HG03565 (cell line): ENCODE data around the gene GXYLT2.
"Not testable (repeated sequence)": the region's sequence is repeated elsewhere in the genome, so short reads cannot be mapped to it uniquely, and the experiment has no call there.

Experiments
- ATAC-seq: cut with Tn5 transposase; IDR thresholded peaks from one replicate; pipeline ENCODE4 v1.9.1; 2021; ENCODE audit warnings: mild to moderate bottlenecking, moderate library complexity; ENCODE audit not compliant: unreplicated experiment

Gene GXYLT2

GRCh38 chr3:72892081-72892775 lies 4.4 kb downstream of the GXYLT2 start:
- ATAC-seq, result no peak

- ATAC-seq, result no peak
These were observed 5.0 kb downstream of the GXYLT2 start for GRCh38 chr3:72892870-72893269.

- no peak for ATAC-seq
These were observed 7.2 kb downstream of the GXYLT2 start for GRCh38 chr3:72894976-72895552.

- no peak for ATAC-seq
These were observed 9.3 kb downstream of the GXYLT2 start for GRCh38 chr3:72896996-72897757.

- ATAC-seq, result no peak
These were observed 9.8 kb downstream of the GXYLT2 start for GRCh38 chr3:72897758-72898007.

GRCh38 chr3:72899349-72899765 lies 11.5 kb downstream of the GXYLT2 start:
- no peak for ATAC-seq

GRCh38 chr3:72900048-72900447 lies 12.2 kb downstream of the GXYLT2 start:
- no peak for ATAC-seq

GRCh38 chr3:72901840-72902239 lies 14.0 kb downstream of the GXYLT2 start:
- no peak for ATAC-seq

GRCh38 chr3:72903004-72903403 lies 15.2 kb downstream of the GXYLT2 start:
- ATAC-seq, result no peak

- no peak for ATAC-seq
These were observed 16.3 kb downstream of the GXYLT2 start for GRCh38 chr3:72904163-72904562.

GRCh38 chr3:72906154-72906553 lies 18.3 kb downstream of the GXYLT2 start:
- no peak for ATAC-seq

- no peak for ATAC-seq
These were observed 19.4 kb downstream of the GXYLT2 start for GRCh38 chr3:72907131-72907711.

- ATAC-seq, result no peak
These were observed 20.1 kb downstream of the GXYLT2 start for GRCh38 chr3:72907731-72908620.

GRCh38 chr3:72909591-72909990 lies 21.7 kb downstream of the GXYLT2 start:
- no peak for ATAC-seq

GRCh38 chr3:72912532-72912931 lies 24.7 kb downstream of the GXYLT2 start:
- ATAC-seq, result no peak

- no peak for ATAC-seq
These were observed 26.5 kb downstream of the GXYLT2 start for GRCh38 chr3:72914383-72914782.

GRCh38 chr3:72916250-72916649 lies 28.4 kb downstream of the GXYLT2 start:
- no peak for ATAC-seq

GRCh38 chr3:72919520-72919919 lies 31.7 kb downstream of the GXYLT2 start:
- no peak for ATAC-seq

- ATAC-seq, result no peak
These were observed 36.2 kb downstream of the GXYLT2 start for GRCh38 chr3:72924055-72924454.

GRCh38 chr3:72928781-72929735 lies 41.2 kb downstream of the GXYLT2 start:
- not testable (repeated sequence) for ATAC-seq
